MCF 10A (cell line): ENCODE measurements around the gene MRPS22. TPM values are rescaled to one million over a fixed set of nuclear protein-coding genes. Genes with fewer than 3 reads are reported as not detected.

Source experiments
- BruUV-seq: library from RNA; stranded (reverse); fragments of 400-500 nt; replicated peaks from 2 replicates; lab custom pipeline; 2021; lab: Mats Ljungman, UMichigan
- CTCF ChIA-PET: fragments of 300-600 bp; sonication (Branson Sonifier 250); formaldehyde crosslinking; extraction: SDS; loops from one replicate; lab custom pipeline; 2021; ENCODE audit warnings: antibody characterized with exemption, inconsistent platforms; lab: Yijun Ruan, JAX
- POLR2A ChIA-PET: fragments of 300-600, 350-650 bp; sonication (Branson Sonifier 250); formaldehyde crosslinking; extraction: SDS; loops from one replicate; lab custom pipeline; 2020; ENCODE audit warnings: antibody characterized with exemption, inconsistent platforms; lab: Yijun Ruan, JAX
- DNase-seq: peaks from one replicate; pipeline ENCODE4 v3.0.0-alpha.2; 2018; ENCODE audit not compliant: unreplicated experiment
- H3K27ac Mint-ChIP-seq: one replicate; pipeline ENCODE4 v1.8.0; 2022; ENCODE audit warnings: mild to moderate bottlenecking, low read depth, mixed read lengths; ENCODE audit not compliant: unreplicated experiment
- H3K27me3 Mint-ChIP-seq: one replicate; pipeline ENCODE4 v1.8.0; 2022; ENCODE audit warnings: mixed read lengths; ENCODE audit not compliant: insufficient read depth, unreplicated experiment
- H3K36me3 Mint-ChIP-seq: one replicate; pipeline ENCODE4 v1.8.0; 2022; ENCODE audit warnings: mild to moderate bottlenecking, moderate library complexity, mixed read lengths; ENCODE audit not compliant: insufficient read depth, unreplicated experiment
- H3K4me1 Mint-ChIP-seq: one replicate; pipeline ENCODE4 v1.8.0; 2022; ENCODE audit warnings: mixed read lengths; ENCODE audit not compliant: insufficient read depth, unreplicated experiment
- H3K4me3 Mint-ChIP-seq: one replicate; pipeline ENCODE4 v1.8.0; 2022; ENCODE audit warnings: mild to moderate bottlenecking, moderate library complexity, mixed read lengths; ENCODE audit not compliant: unreplicated experiment
- H3K9me3 Mint-ChIP-seq: one replicate; pipeline ENCODE4 v1.8.0; 2022; ENCODE audit warnings: mixed read lengths; ENCODE audit not compliant: unreplicated experiment
- CTCF ChIP-seq: fragments of 200-600 bp; IDR thresholded peaks from one replicate; pipeline ENCODE4 v1.8.0; 2022; ENCODE audit warnings: antibody characterized with exemption, mild to moderate bottlenecking; ENCODE audit not compliant: unreplicated experiment
- intact Hi-C: fragments of 100-400 bp; cut with micrococcal nuclease; formaldehyde crosslinking; loops from 2 replicates; pipeline ENCODE4 v1.14.1; 2022
- total RNA-seq: library from RNA; stranded (reverse); gene quantifications from 2 replicates; pipeline ENCODE4 v1.2.3, GENCODE V29; 2022

MRPS22 gene
- total RNA-seq, 1 experiment from 2014 or later, result 65.0 TPM

- intact Hi-C loops, result no loop called here
- H3K4me1 Mint-ChIP-seq, result peaks cover 32% of the 10 kb centered on the region
- no peaks in the 10 kb centered on the region for H3K9me3 Mint-ChIP-seq
- H3K27me3 Mint-ChIP-seq, result no peaks in the 10 kb centered on the region
- ChIA-PET POLR2A (interaction anchor here (0.6 to 1.5 kb wide), 2 partner anchors 14 to 132 kb away, joined by 3 to 4 read pairs; no protein-coding TSS in a partner anchor), CTCF (interaction anchor here (0.6 to 4.6 kb wide), 7 partner anchors 11 to 191 kb away, joined by 3 to 28 read pairs (median 4); no protein-coding TSS in a partner anchor)
- DNase-seq, result no peak
- no peak for TF ChIP-seq CTCF
- no peaks in the 10 kb centered on the region for H3K36me3 Mint-ChIP-seq
- H3K4me3 Mint-ChIP-seq, result no peak overlapping the region
- BruUV-seq, result no TSS peak
- H3K27ac Mint-ChIP-seq, result peak overlapping the region; percentile 90
Observed at GRCh38 chr3:139303216-139303615, 40.6 kb upstream of the MRPS22 start.

- POLR2A ChIA-PET, result no interaction called here
Observed at GRCh38 chr3:139304383-139304782, 39.4 kb upstream of the MRPS22 start.

GRCh38 chr3:139306078-139306477 is 37.7 kb upstream of the MRPS22 start:
- ChIA-PET POLR2A (no interaction called here), CTCF (interaction anchor here (0.5 to 1.8 kb wide), 4 partner anchors 13 to 1938 kb away, joined by 3 to 6 read pairs (median 3); no protein-coding TSS in a partner anchor)
- no TSS peak for BruUV-seq
- no peak overlapping the region for H3K4me3 Mint-ChIP-seq
- no peak overlapping the region for H3K27ac Mint-ChIP-seq
- H3K4me1 Mint-ChIP-seq, result peaks cover 44% of the 10 kb centered on the region
- no peak for TF ChIP-seq CTCF
- DNase-seq, result no peak
- H3K27me3 Mint-ChIP-seq, result no peaks in the 10 kb centered on the region
- H3K9me3 Mint-ChIP-seq, result no peaks in the 10 kb centered on the region
- intact Hi-C loops, result no loop called here
- no peaks in the 10 kb centered on the region for H3K36me3 Mint-ChIP-seq

More at GRCh38 chr3:139304383-139304782, 39.4 kb upstream of the MRPS22 start:
- Mint-ChIP-seq H3K27ac (no peak overlapping the region), H3K27me3 (no peaks in the 10 kb centered on the region), H3K4me1 (peaks cover 32% of the 10 kb centered on the region), H3K36me3 (no peaks in the 10 kb centered on the region), H3K9me3 (no peaks in the 10 kb centered on the region), H3K4me3 (no peak overlapping the region)
- CTCF ChIA-PET, result interaction anchor here (0.6 to 4.6 kb wide), 4 partner anchors 22 to 192 kb away, joined by 3 to 28 read pairs (median 4); no protein-coding TSS in a partner anchor
- TF ChIP-seq CTCF, result no peak
- intact Hi-C loops, result no loop called here
- BruUV-seq, result no TSS peak
- no peak for DNase-seq

- no peak for DNase-seq
- H3K27ac Mint-ChIP-seq, result peak overlapping the region; percentile 53
- no peaks in the 10 kb centered on the region for H3K27me3 Mint-ChIP-seq
- H3K36me3 Mint-ChIP-seq, result no peaks in the 10 kb centered on the region
- ChIA-PET POLR2A (no interaction called here), CTCF (interaction anchor here (1.8 kb wide), 1 partner anchor 12 kb away, joined by 6 read pairs; no protein-coding TSS in a partner anchor)
- TF ChIP-seq CTCF, result no peak
- no peak overlapping the region for H3K4me3 Mint-ChIP-seq
- intact Hi-C loops, result no loop called here
- BruUV-seq, result no TSS peak
- H3K4me1 Mint-ChIP-seq, result peaks cover 46% of the 10 kb centered on the region
- no peaks in the 10 kb centered on the region for H3K9me3 Mint-ChIP-seq
Observed at GRCh38 chr3:139307072-139307491, 36.7 kb upstream of the MRPS22 start.
